MM.1S (cell line): Measurements from ENCODE around the gene CNTNAP2.

Experiments
- DNase-seq: peaks from one replicate; pipeline ENCODE4 v3.0.0-alpha.2; 2015
- H2AFZ ChIP-seq: fragments of 300-600 bp; sonication (generic); 2 replicates; pipeline ENCODE4 v1.6.0; 2016; ENCODE audit warnings: antibody characterized with exemption, low read length
- H3F3A ChIP-seq: fragments of 300-600 bp; sonication (generic); 2 replicates; pipeline ENCODE4 v1.6.1; 2016; ENCODE audit warnings: mild to moderate bottlenecking, antibody characterized with exemption, low read length, moderate library complexity, mixed read lengths; ENCODE audit not compliant: insufficient read depth
- H3K27ac ChIP-seq: fragments of 300-600 bp; sonication (generic); 2 replicates; pipeline ENCODE4 v1.5.1; 2016; ENCODE audit warnings: mild to moderate bottlenecking, low read length
- H3K27me3 ChIP-seq: fragments of 300-600 bp; sonication (generic); replicated peaks from 2 replicates; pipeline ENCODE4 v1.6.0; 2016; ENCODE audit warnings: low read length; ENCODE audit not compliant: insufficient read depth
- H3K36me3 ChIP-seq: fragments of 300-600 bp; sonication (generic); replicated peaks from 2 replicates; pipeline ENCODE4 v1.6.1; 2016; ENCODE audit warnings: mild to moderate bottlenecking, low read length, mixed read lengths; ENCODE audit not compliant: insufficient read depth
- H3K4me1 ChIP-seq: fragments of 300-600 bp; sonication (generic); 2 replicates; pipeline ENCODE4 v1.6.1; 2016; ENCODE audit warnings: low read length, mixed read lengths
- H3K4me2 ChIP-seq: fragments of 300-600 bp; sonication (generic); 2 replicates; pipeline ENCODE4 v1.6.0; 2016; ENCODE audit warnings: low read depth, low read length
- H3K4me3 ChIP-seq: fragments of 300-600 bp; sonication (generic); 2 replicates; pipeline ENCODE4 v1.5.1; 2016; ENCODE audit warnings: low read length, mixed read lengths
- H3K79me2 ChIP-seq: fragments of 300-600 bp; sonication (generic); 2 replicates; pipeline ENCODE4 v1.6.1; 2016; ENCODE audit warnings: mixed run types, low read length, mixed read lengths
- H3K9ac ChIP-seq: fragments of 300-600 bp; sonication (generic); 2 replicates; pipeline ENCODE4 v1.6.1; 2016; ENCODE audit warnings: low read length, mixed read lengths
- H3K9me2 ChIP-seq: fragments of 300-600 bp; sonication (generic); replicated peaks from 2 replicates; pipeline ENCODE4 v1.6.1; 2016; ENCODE audit warnings: mild to moderate bottlenecking, low read length, mixed read lengths; ENCODE audit not compliant: insufficient read depth
- H3K9me3 ChIP-seq: fragments of 300-600 bp; sonication (generic); replicated peaks from 2 replicates; pipeline ENCODE4 v1.6.1; 2016; ENCODE audit warnings: mild to moderate bottlenecking, low read length, mixed read lengths; ENCODE audit not compliant: insufficient read depth
- H4K20me1 ChIP-seq: fragments of 300-600 bp; sonication (generic); 2 replicates; pipeline ENCODE4 v1.6.1; 2016; ENCODE audit warnings: mild to moderate bottlenecking, low read length, moderate library complexity, mixed read lengths; ENCODE audit not compliant: insufficient read depth
- CTCF ChIP-seq: fragments of 300-600 bp; sonication (generic); IDR thresholded peaks from 2 replicates; pipeline ENCODE4 v1.5.1; 2016; ENCODE audit warnings: antibody characterized with exemption, low read length, mixed read lengths
- EZH2 ChIP-seq: fragments of 300-600 bp; sonication (generic); optimal IDR thresholded peaks from 2 replicates; pipeline ENCODE3; 2017; ENCODE audit warnings: low read depth, mild to moderate bottlenecking, antibody characterized with exemption, low read length, mixed read lengths
- EZH2phosphoT487 ChIP-seq: fragments of 300-600 bp; sonication (generic); IDR thresholded peaks from 2 replicates; pipeline ENCODE4 v1.6.1; 2018; ENCODE audit warnings: antibody characterized with exemption, low read length

CNTNAP2 gene

GRCh38 chr7:146961617-146962016 lies 845.0 kb downstream of the CNTNAP2 start:
- Histone ChIP-seq H2AFZ (no peak overlapping the region), H3K27ac (no peak overlapping the region), H3K4me2 (no peak overlapping the region)

GRCh38 chr7:146966274-146966673 lies 849.7 kb downstream of the CNTNAP2 start:
- Histone ChIP-seq H3K4me3 (no peak overlapping the region), H3K9me3 (no peaks in the 10 kb centered on the region), H2AFZ (no peak overlapping the region), H3K9me2 (no peaks in the 10 kb centered on the region), H3K27ac (no peak overlapping the region), H4K20me1 (no peaks in the 10 kb centered on the region), H3K27me3 (no peaks in the 10 kb centered on the region), H3K79me2 (no peaks in the 10 kb centered on the region), H3K4me1 (no peaks in the 10 kb centered on the region), H3K4me2 (no peak overlapping the region), H3F3A (no peaks in the 10 kb centered on the region), H3K9ac (no peak overlapping the region), H3K36me3 (no peaks in the 10 kb centered on the region)
- TF ChIP-seq EZH2phosphoT487 (no peak), CTCF (no peak), EZH2 (no peak)
- no peak for DNase-seq

More at GRCh38 chr7:146961617-146962016, 845.0 kb downstream of the CNTNAP2 start:
- H3K4me3 ChIP-seq, result no peak overlapping the region
- no peaks in the 10 kb centered on the region for H3K79me2 ChIP-seq
- H3K9me2 ChIP-seq, result no peaks in the 10 kb centered on the region
- H3K4me1 ChIP-seq, result no peaks in the 10 kb centered on the region
- no peaks in the 10 kb centered on the region for H3K27me3 ChIP-seq
- no peak for TF ChIP-seq EZH2phosphoT487
- no peak for TF ChIP-seq EZH2
- TF ChIP-seq CTCF, result no peak
- H3K9ac ChIP-seq, result no peak overlapping the region
- H3K36me3 ChIP-seq, result no peaks in the 10 kb centered on the region
- no peaks in the 10 kb centered on the region for H4K20me1 ChIP-seq
- no peaks in the 10 kb centered on the region for H3K9me3 ChIP-seq
- no peaks in the 10 kb centered on the region for H3F3A ChIP-seq
- DNase-seq, result no peak

GRCh38 chr7:146982482-146982881 lies 865.9 kb downstream of the CNTNAP2 start:
- DNase-seq, result no peak
- no peaks in the 10 kb centered on the region for H3K27me3 ChIP-seq
- H4K20me1 ChIP-seq, result no peaks in the 10 kb centered on the region
- H3K9me2 ChIP-seq, result no peaks in the 10 kb centered on the region
- H3K4me1 ChIP-seq, result no peaks in the 10 kb centered on the region
- H3K27ac ChIP-seq, result no peak overlapping the region
- H3K36me3 ChIP-seq, result no peaks in the 10 kb centered on the region
- no peaks in the 10 kb centered on the region for H3K9me3 ChIP-seq
- H3K4me2 ChIP-seq, result no peak overlapping the region
- H3K79me2 ChIP-seq, result no peaks in the 10 kb centered on the region
- no peak overlapping the region for H2AFZ ChIP-seq
- H3F3A ChIP-seq, result no peaks in the 10 kb centered on the region
- H3K4me3 ChIP-seq, result no peak overlapping the region
- no peak overlapping the region for H3K9ac ChIP-seq
- no peak for TF ChIP-seq EZH2phosphoT487
- TF ChIP-seq EZH2, result no peak
- no peak for TF ChIP-seq CTCF
